DMS153 treated with DMSO at 0.1 percent for 48 hours (cell line): Measurements from ENCODE around the gene KLF6.

Experiments used
- DNase-seq: peaks from one replicate; lab custom pipeline; 2025; ENCODE audit not compliant: unreplicated experiment; lab: John Stamatoyannopoulos, UW

The KLF6 gene

DNA sequence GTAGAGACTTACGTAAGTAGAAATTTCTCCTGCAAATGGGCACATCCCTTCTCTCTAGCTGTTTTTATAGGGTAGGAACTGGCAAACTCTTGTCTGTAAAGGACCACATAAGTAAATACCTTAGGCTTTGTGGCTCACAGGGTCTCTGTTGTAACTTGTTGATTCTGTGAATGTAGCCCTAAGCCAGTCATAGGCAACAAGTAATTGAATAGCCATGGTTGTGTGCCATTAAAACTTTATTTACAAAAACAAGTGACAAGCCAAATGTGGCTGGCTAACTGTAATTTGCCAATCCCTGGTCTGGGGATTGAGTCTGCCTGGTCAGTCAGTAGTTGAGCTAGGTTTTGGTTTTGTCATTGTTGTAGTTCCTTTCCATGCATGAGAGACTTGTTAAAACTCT is 5.3 kb upstream of the KLF6 start:
- DNase-seq: no peak

- DNase-seq: no peak
Measured at GRCh38 chr10:3789621-3790020, 4.6 kb upstream of the KLF6 start.

DNA sequence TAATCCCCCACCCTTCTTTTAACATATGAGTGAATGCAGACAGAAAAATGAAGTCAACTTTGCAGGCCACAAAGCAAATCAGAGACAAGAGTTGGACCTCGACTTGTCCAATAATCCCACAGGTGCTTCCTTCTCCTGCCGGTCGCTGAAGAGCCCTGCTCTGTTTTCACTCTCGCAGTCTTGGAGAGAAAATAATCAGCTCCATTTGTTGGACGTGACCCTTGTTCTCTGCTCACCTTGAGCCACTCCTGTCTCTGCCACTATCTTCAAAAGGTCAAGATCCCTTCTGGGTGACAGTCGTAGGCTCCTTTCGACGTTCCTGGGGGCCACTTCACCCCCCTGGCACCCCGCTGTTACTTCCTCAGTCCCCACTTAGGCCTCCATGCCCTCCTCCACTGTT is 2.8 kb upstream of the KLF6 start:
- no peak for DNase-seq

DNA sequence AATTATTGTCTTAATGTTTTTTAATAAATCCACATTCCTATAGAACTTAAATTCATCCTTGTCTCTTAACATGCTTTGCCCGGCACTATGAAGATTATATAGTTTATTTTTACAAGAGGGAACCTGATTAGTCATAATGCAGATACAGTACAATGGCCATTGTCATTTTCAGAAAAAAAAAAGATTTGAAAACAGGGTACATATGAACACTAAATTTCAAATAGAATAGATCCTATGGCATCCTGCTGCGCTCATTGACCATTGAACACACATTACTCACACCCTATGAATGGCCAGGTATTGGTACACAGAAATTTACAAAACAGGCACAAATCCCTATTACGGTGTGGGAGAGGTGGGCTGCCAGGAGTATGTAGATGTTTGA is 2.0 kb upstream of the KLF6 start:
- DNase-seq: no peak

GRCh38 chr10:3786295-3787015 is 1.4 kb upstream of the KLF6 start:
- no peak for DNase-seq

- DNase-seq: no peak
Measured at GRCh38 chr10:3785851-3786271, 852 bp upstream of the KLF6 start.

- DNase-seq: peak; percentile 60
Measured at GRCh38 chr10:3785251-3785850, 342 bp upstream of the KLF6 start.

DNA sequence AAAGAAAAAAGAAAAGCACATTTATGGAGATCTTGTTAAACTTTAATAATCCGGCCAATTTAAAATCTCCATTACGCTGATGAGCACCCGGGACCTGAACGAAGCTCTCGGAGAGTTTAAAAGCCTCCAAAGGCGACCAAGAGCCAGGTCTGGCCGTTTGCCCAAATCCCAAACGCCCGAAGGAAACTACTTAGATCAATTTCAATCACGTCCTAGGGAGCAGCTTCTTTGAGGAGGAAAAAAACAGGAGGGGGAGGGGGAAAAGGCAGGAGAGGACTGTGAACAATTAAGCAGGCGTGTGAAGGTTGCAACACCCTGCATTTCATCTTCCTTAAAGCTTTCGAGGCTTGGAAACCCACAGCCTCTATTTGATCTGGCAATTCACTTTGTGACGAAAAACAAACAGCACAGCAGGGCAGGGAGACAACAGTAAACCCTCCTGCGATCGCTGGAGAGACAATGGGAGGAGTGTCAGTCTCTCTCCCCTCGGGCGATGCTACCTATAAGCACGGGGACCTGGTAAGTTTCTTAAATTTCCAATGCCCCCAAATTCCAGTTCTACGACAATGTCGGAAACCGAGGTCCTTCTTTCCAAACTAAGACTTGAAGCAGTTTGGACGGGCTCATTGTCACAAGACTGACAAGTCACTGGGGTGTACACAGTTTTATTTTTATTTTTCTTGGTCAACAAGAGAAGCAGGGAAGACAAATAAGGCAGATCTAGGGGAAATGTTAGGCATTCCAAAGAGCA is 1.2 kb downstream of the KLF6 start:
- no peak for DNase-seq

DNA sequence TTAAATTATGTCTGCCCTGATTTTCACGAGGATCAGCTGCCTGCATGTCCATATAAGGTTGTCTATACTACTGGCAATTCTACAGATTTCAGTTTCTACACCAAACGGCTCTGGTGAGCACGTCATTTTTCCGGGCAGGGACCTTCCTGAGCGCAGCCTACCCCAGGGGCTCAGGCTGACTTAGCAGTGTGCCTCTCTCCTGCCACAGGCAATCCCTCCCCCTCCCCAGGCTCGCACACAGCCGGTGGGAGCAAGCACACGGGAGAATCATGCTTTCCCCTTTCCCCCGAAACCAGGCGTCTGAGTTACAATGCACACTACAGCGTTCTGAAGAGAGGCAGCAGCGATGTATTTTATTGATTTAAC is 1.7 kb downstream of the KLF6 start:
- DNase-seq: no peak

DNA sequence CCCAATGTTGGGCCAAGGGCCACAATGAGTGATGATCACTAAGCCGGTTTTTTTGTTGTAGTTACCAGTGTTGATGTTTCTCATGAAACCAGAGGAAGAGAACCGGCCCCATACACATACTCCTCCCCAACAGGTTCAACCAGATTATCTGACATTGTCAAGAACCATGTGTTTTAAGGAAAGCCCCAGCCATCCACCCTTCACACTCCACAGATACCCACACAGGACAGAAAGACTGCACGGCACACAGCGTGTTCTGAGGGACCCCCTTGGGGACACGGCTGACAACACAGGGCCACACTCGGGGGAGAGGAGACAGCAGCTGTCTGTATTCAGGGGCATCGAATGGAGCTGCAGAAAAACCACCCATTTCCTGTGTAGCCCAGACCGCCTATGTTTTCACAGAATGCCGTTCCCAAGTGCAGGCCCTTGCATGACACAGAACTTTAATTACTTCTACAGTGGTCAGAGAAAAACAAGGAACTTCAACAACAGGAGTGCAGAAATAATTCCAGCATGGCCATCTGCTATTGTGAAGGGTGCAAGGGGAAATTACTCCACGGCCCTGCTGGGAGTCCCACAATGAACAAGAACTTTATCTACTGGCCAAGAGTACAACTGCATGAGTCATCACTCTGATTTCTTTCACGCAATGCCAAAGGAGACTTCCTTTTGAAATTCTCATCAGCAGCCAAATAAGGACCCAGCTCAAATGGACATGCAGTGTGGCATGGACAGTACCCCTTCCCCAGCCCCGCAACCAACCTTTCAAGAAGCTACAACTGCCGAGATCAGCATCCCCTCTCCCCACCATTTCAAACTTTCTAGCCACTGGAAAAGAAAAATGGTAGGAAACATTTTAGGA is 2.3 kb downstream of the KLF6 start:
- DNase-seq: no peak

GRCh38 chr10:3782146-3782450 is 2.9 kb downstream of the KLF6 start:
- no peak for DNase-seq

GRCh38 chr10:3781468-3782145 is 3.4 kb downstream of the KLF6 start:
- no peak for DNase-seq

GRCh38 chr10:3780771-3781467 is 4.1 kb downstream of the KLF6 start:
- no peak for DNase-seq

DNA sequence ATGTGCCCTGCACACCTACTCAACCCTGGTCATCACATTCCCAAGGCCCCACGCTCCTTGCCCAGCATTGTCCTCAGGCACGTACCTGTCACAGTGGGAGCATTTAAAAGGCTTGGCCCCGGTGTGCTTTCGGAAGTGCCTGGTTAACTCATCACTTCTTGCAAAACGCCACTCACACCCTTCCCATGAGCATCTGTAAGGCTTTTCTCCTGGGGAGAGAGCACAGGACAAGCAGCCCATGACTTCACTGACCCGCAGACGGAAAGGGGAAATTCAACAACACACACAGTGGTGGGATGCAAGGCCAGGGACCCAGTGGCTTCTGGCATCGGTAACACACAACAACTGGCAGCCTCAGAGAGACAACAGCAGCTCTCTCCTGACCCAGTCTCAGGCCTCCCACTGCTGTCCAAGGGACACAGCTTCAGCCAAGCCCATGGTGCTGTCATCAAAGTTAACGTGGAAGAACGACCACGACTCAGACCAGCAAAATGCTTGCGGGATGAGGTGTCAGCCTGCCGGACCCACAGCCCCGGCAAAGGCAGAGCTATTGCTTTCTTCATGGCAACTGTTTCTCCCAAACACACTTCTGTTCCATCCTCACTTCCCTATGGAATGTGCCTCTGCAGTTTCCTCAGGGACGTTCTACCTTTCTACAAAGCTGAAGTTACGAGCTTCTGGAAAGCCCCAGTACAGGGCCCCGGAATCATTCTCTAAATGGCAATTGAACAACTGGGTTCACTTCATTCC is 4.8 kb downstream of the KLF6 start:
- DNase-seq: no peak

DNA sequence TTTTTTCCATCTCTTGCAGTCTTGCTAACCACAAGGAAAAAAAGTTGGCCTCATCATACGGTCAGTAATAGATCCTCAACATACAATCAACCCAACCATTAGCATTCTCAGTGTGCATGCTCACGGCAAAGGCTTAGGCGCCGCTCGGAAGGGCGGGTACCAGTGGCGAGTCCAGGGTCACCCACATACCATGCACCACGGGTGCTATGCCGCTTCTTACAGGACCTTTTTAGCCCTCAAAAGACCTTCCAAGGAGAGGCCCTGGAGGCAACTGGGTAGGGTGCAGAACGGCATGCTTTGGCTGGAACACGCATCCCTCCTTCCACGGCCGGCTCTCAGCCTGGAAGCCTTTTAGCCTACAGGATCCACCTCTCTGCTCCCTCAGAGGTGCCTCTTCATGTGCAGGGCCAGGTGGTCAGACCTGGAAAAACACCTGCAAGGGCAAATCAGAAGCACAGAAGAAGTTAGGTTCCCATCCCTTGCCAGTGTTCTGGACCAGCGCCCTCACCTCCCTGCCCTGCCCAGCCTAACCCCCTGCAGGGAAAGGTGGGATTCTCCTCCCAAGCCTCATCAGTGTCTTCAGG is 5.8 kb downstream of the KLF6 start:
- no peak for DNase-seq

DNA sequence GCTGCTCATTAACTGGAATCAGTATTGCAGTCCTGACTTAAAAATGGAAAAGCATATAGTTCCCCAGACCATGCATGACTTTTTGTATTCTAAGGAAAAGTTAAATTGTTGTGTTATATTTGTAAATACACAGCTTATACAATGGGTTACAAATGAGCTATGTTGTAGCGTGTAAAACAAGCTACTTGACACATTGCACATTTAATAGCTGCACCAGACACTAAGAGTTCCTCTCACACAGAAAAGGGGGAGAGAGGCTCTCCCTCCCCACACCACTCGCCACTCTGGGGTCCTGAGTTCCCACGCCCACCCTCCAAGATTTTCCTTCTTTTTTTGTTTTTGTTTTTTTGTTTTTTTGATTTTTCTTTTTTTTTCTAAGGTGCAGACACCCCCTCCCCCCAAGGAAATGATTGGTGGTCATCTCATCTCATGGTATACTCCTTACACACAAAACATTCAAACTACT is 6.3 kb downstream of the KLF6 start:
- no peak for DNase-seq

- no peak for DNase-seq
Measured at GRCh38 chr10:3777981-3778691, 6.9 kb downstream of the KLF6 start.

DNA sequence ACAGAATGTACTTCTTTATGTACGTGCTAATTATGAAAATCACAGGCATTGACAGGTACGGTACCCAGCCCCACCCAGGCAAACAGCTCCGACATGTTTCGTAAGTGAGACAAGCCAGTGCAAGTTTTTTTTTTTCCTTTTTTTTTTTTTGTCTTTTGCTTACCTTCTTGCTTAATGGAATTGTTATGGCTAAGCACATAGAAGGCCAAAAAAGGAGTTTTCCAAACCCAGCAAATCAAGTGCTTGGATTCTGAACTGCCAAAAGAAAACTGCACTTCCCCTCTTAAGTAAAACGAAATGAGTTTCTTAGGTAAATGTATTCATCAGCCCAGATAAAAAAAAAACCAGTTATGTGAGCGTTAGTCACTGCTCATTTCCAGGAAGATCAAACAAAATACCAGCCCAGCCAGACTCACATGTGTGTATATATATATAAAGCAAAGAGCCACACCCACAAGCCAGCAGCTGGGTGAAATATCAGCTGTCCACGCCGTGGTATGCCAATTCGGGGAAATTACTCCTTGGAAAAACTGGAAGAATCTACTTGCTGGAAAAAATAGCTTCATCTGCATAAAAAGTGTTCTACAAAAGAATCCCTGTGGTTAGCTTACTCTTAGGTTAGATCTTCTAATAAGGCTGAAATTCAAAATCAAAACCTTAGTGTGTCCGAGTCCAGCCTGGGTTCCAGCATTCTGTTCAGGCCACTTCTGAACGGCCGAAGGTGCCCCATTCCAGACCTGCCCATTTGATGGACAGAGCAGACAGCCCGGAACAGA is 8.0 kb downstream of the KLF6 start:
- DNase-seq: no peak
